HFFc6 (cell line): Measurements from ENCODE around the gene CMIP. TPM values are rescaled to one million over a fixed set of nuclear protein-coding genes. Genes with fewer than 3 reads are reported as not detected.
A peak's percentile ranks its signal among the peaks of the same experiment; 100 is the strongest.

ENCODE experiments used
- DNase-seq: peaks from one replicate; pipeline ENCODE4 v3.0.0-alpha.2; 2018
- H3K27ac Mint-ChIP-seq: 2 replicates; pipeline ENCODE4 v1.8.0; 2020; ENCODE audit warnings: mild to moderate bottlenecking, mixed read lengths
- H3K27me3 Mint-ChIP-seq: 2 replicates; pipeline ENCODE4 v1.8.0; 2021; ENCODE audit warnings: mild to moderate bottlenecking, moderate library complexity, mixed read lengths; ENCODE audit not compliant: insufficient read depth
- H3K36me3 Mint-ChIP-seq: 2 replicates; pipeline ENCODE4 v1.8.0; 2021; ENCODE audit warnings: low read depth, mixed read lengths
- H3K4me1 Mint-ChIP-seq: 2 replicates; pipeline ENCODE4 v1.8.0; 2020; ENCODE audit warnings: low read depth, mixed read lengths
- H3K4me3 Mint-ChIP-seq: 2 replicates; pipeline ENCODE4 v1.8.0; 2020; ENCODE audit warnings: mild to moderate bottlenecking, moderate library complexity, mixed read lengths
- H3K9me3 Mint-ChIP-seq: 2 replicates; pipeline ENCODE4 v1.8.0; 2020; ENCODE audit warnings: mild to moderate bottlenecking, mixed read lengths
- CTCF ChIP-seq: fragments of 200-600 bp; sonication (generic); IDR thresholded peaks from 2 replicates; pipeline ENCODE4 v1.5.0; 2021; ENCODE audit warnings: antibody characterized with exemption, mild to moderate bottlenecking
- total RNA-seq, 6 experiments: library from RNA; stranded (reverse); fragmentation: NEBNext Ultra II Directional; extraction: Animal tissue kit (Norgen Biotek cat#: 25700); gene quantifications; 2 replicates in 1 of 6; 3 replicates in 5 of 6; pipeline ENCODE4 v1.2.3, GENCODE V29; 2021

The CMIP gene
- total RNA-seq, 6 experiments from 2014 or later: 35.9 to 48.0 (median 43.5) TPM

GRCh38 chr16:81567987-81568748 is 123.6 kb downstream of the CMIP start:
- H3K9me3 Mint-ChIP-seq: no peaks in the 10 kb centered on the region
- peaks cover 6% of the 10 kb centered on the region for H3K36me3 Mint-ChIP-seq
- peaks cover 40% of the 10 kb centered on the region for H3K4me1 Mint-ChIP-seq
- no peak for TF ChIP-seq CTCF
- peaks cover 2% of the 10 kb centered on the region; the same call in 1 of the 2 replicates for H3K27me3 Mint-ChIP-seq
- peak overlapping the region; percentile 70 for H3K4me3 Mint-ChIP-seq
- peak; percentile 76 for DNase-seq
- peak overlapping the region; percentile 92 for H3K27ac Mint-ChIP-seq

GRCh38 chr16:81568749-81569087 is 124.1 kb downstream of the CMIP start:
- Mint-ChIP-seq H3K9me3 (no peaks in the 10 kb centered on the region), H3K36me3 (peaks cover 6% of the 10 kb centered on the region), H3K4me3 (peak overlapping the region; percentile 70), H3K27ac (peak overlapping the region; percentile 92), H3K4me1 (peaks cover 40% of the 10 kb centered on the region), H3K27me3 (peaks cover 2% of the 10 kb centered on the region; the same call in 1 of the 2 replicates)
- TF ChIP-seq CTCF: no peak
- no peak for DNase-seq

GRCh38 chr16:81569361-81570034 is 124.9 kb downstream of the CMIP start:
- no peak for TF ChIP-seq CTCF
- H3K27ac Mint-ChIP-seq: peak overlapping the region; percentile 92; the same call in 1 of the 2 replicates
- peaks cover 32% of the 10 kb centered on the region for H3K4me1 Mint-ChIP-seq
- peaks cover 6% of the 10 kb centered on the region for H3K36me3 Mint-ChIP-seq
- H3K27me3 Mint-ChIP-seq: peaks cover under 1% of the 10 kb centered on the region; the same call in 1 of the 2 replicates
- DNase-seq: no peak
- H3K4me3 Mint-ChIP-seq: no peak overlapping the region
- H3K9me3 Mint-ChIP-seq: no peaks in the 10 kb centered on the region

GRCh38 chr16:81570151-81570846 is 125.7 kb downstream of the CMIP start:
- H3K4me3 Mint-ChIP-seq: no peak overlapping the region
- no peak overlapping the region; the same call in 1 of the 2 replicates for H3K27ac Mint-ChIP-seq
- H3K27me3 Mint-ChIP-seq: peaks cover 1% of the 10 kb centered on the region; the same call in 1 of the 2 replicates
- DNase-seq: no peak
- peaks cover 36% of the 10 kb centered on the region for H3K4me1 Mint-ChIP-seq
- TF ChIP-seq CTCF: no peak
- H3K36me3 Mint-ChIP-seq: peaks cover 6% of the 10 kb centered on the region
- no peaks in the 10 kb centered on the region for H3K9me3 Mint-ChIP-seq

GRCh38 chr16:81571175-81571574 is 126.6 kb downstream of the CMIP start:
- H3K4me1 Mint-ChIP-seq: peaks cover 38% of the 10 kb centered on the region
- H3K4me3 Mint-ChIP-seq: no peak overlapping the region
- no peak overlapping the region for H3K27ac Mint-ChIP-seq

More at GRCh38 chr16:81571175-81571574, 126.6 kb downstream of the CMIP start:
- Mint-ChIP-seq H3K27me3 (peaks cover 2% of the 10 kb centered on the region; the same call in 1 of the 2 replicates), H3K36me3 (peaks cover 5% of the 10 kb centered on the region), H3K9me3 (no peaks in the 10 kb centered on the region)
- DNase-seq: no peak
- TF ChIP-seq CTCF: no peak
